Activated CD4-positive, alpha-beta T cell treated with anti-CD3 and anti-CD28 coated beads, Interleukin-2, amount 50 U/mL, for 24 hours (primary cell): ENCODE measurements around the gene PRKCE.

Experiments used
- DNase-seq, 2 donors: peaks; one replicate each; pipeline ENCODE4 v3.0.0-alpha.2; 2020; ENCODE audit warnings: low read depth in 1 of 2, low spot score in 1 of 2

The PRKCE gene

DNA sequence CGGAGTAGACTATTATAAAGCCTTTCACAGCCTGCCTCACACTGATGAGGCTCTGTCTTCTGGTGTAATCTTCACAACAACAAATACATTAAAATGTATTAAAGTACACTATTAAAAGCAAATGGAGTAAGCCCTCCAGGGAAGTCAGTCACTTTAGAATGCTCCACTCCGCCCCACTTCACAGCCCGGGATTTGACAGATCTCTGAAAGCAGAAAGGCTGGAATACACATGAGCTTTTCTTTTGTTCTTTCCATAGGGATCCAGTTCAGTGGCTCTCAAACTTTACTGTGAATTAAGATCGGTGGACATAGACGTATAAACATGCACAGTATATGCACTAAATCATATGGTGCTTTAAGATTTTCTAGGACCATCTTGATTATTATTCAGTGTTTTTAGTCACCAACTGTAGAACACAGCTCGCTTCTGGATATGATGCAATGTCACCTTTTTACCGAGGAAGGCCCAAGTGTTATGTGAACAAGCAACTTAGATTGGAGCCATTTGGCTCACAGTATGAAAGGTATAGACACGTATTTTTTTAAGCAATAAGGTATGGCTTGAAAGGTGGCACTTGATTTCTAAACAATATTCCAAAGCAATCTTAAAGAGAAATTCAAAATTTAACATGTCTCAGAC, 151.1 kb downstream of the PRKCE start:
- DNase-seq, result no peak

DNA sequence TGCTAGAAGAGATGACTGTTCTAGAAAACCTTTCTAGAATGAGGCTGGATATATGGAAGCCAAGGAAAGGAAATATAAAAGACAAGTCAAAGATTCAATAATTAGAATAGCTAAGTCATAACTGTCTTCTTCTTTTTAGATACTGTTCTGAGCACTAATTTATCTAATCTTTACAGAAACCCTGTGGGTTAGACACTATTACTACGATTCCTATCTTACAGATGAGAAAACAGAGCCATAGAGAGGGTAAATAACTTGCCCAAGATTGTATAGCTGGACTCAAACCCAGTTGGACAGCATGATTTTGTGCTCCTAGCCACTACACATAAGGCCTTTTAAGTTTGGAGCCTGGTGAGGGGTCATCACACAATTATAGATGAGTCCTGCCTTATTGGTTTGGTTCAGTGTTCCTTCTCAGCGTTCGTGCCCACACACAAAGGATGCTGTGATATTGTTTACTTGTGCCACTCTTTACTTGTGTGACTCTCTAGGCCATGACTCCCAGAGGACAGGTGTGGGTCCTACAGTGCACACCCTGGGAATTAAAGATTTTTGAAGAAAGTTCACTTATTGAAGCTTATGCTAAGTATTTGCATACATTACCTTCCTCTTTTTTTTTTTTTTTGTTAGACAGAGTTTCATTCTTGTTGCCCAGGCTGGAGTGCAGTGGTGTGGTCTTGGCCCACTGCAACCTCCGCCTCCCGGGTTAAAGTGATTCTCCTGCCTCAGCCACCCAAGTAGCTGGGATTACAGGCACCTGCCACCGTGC, 153.7 kb downstream of the PRKCE start:
- DNase-seq, result no peak

DNA sequence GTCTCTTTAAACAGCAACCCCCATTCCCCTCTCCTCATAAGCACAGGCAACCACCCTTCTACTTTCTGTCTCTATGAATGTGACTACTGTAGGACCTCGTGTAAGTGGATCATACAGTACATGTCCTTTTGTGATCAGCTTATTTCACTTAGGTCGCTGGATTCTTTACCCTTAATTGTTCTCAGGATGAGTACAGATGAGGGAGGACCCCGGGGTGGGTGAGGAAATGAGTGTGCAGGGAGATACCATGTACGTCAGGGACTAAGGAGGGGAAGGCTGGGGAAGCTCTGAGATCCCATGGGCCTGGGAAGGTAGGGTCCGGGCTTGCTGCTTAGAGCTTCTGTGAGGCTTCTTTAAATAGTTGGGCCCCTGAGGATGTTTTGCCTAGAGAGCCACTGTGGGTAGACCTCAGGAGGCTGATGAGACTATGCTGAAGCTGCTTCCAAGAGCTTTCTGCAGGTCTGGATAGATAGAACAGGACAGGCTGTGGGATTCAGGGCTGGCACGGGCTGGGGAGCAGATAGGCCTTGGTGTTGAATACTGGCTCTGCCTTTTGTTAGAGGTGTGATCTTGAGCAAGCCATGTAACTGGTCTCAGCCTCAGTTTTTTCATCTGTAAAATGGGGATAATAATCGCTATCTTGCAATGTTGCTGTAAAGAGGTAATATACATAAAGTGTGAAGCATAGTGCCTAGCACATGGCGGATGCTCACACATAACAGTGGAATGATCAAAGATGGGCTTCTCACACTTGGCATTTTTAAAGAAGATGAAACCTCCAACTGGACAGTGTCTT, 155.3 kb downstream of the PRKCE start:
- DNase-seq, result no peak

DNA sequence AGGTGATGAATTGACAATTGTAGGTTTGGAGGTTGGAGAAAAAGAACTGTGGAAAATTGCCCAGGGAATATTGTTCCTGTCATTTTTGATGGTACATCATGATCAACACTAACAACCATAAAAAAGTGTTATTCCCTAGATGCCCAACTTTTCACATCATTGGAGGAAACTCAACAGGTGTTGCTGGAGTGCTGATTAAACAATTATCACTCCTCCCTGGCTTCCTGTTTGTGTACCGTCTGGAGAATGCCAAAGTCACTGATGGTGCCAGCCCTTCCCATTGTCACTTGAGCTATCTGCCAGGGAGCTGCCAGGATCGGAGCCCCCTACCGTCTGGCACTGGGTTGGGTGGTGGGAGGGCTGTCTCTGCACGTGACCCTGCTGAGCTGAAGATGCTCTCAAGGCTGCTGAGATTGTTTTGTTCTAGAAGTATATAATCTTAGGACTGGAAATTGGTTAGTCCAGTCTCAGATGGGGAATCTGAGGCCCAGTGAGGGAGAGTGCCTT, 156.9 kb downstream of the PRKCE start:
- DNase-seq, result no peak

DNA sequence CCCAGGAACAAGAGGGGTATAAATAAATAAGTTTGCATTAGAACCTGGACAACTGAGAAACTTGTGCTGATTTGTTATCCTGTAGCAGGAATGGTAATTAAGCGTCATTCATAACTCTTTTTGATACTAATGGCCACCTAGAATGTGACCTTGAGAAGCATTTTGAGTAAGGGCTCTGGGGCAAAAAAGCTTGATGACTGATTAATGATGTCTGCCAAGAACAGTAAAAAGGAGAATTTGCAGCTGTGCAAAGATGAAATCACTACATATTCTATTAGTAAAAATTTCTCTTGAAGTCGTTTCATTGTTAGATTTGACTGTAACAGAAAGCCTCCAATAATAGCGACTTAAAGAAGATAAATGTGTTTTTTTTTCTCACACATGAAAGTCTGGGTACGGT, 157.7 kb downstream of the PRKCE start:
- DNase-seq, result no peak

DNA sequence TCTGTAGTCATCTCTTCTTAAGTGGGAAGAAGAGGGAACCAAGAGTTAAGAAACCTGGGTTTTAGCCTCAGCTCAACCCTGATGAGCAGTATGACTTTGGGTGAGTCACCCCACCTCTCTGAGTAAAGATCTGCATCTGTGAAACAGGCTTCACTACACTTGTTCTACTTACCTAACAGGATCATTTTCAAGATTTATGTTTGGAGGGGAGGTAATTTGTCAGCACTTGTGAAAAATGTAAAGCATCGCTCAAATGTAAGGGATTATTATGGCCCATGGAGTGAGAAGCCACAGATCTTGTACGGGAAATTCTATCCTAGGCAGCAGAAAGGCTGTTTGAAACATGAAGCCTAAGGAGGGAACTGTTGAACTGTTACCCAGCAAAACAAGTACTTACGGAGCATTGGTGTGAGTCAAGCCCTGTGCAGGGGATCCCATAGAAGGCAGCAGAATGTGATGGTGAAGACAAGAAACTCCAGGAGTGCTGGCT, 160.6 kb downstream of the PRKCE start:
- DNase-seq, result no peak

DNA sequence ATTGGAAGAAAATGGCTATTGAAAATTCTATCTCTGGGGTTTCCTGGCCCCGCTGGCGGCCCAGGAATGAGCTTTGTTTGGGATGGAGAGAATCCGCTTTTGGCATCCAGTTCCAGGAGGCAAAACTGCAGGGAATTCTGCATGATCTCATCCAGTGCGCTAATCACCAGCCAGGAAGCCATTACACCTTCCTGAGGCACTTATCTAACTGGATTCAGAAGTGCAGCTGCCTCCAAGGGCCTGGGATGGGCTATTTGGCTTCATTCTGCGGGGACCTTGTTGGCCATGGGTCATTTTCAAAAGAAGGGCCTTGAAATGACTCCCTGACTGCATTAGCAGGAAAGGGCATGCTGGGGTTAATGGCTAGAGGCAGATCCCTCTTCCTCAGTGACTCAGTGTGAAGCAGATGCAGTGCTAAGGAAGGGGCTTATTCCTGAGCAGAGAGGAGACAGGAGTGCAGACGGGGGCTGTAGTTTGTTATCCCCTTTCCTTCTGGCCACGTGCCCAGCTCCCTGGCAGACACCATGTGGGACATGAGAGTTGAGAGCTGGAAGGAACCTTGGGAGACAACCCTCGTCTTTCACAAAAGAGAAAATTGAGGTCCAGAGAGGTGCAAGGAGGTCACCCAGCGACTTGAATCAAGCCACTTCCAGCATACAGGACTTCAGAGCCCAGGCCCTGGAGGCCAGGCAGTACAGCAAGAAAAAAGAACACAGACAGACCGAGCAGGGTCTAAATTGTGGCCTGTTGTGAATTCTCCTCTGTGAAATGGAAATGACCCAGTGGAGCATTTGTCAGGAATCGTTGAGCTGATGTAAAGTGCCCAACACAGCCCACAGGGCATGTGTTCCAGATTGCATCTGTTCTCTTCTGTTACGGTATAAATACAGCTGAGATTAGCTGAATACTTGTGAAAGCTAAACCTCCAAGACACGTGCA, 161.8 kb downstream of the PRKCE start:
- DNase-seq, result no peak

DNA sequence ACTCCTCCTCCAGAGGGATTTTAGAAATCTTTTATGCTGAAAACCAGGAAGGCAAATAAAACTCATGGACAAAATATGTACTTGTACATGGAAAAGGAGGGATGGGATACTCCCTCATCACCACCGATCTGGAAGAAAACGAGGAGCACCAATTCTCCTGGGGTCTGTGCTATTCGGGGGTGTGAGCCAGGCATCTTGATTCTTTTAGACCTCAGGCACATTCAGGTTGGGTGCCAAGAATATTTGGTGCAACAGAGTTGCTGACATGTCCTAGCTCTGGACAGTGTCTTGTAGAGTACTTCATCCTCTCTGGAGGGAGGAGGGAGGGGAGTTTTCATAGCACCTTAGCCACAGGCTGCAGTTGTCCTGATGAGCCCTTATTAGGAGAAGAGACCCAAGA, 163.0 kb downstream of the PRKCE start:
- DNase-seq, result no peak

DNA sequence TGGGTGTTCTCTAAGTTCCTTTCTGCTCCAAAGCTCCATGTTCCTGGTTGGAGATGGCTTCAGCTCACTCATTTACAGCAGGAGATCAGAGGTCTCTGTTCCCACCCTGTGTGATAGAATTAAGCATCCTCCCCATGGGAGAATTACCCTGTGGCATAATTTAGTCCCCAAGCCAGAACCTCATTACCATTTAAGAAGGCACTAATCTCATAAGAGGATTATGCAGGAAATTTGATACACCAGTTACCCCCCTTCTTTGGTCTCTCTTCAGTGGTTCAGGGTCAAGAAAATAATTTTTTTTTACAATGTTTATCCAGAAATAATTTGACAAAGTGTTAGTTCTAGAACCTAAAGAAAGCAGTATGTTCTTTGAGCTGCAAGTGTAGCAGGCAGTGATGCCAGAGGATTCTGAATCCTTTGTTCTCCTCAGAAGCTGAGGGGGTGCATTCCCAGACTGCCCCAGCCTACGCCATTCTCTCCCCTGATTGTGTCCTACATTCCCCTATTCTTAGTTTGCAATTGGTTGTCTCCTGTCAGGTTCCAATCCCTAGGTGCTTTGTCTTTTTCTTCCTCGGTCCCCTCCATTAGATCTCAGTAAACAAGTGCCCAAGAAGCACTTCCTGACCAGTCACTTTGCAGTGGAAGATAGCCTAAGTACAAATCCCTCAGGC, 163.6 kb downstream of the PRKCE start:
- no peak for DNase-seq

DNA sequence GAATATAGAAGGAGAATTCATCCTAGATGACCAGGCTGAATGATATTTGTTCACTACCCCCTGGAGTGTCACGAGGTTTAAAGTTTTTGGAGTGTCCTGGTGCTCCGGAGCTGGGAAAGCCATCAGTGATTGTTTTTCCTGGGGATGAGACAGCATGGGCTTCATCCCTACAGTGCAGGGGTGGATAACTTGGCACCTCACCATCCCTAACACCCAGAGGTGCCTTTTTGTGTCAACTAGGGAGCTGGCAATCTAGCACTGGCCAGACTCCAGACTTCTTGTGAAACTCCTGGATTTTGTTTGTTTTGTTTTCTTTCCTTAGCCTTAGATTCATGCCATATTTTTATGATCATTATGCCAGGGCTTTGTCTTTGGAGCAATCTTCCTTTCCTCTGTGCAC, 164.8 kb downstream of the PRKCE start:
- no peak for DNase-seq

DNA sequence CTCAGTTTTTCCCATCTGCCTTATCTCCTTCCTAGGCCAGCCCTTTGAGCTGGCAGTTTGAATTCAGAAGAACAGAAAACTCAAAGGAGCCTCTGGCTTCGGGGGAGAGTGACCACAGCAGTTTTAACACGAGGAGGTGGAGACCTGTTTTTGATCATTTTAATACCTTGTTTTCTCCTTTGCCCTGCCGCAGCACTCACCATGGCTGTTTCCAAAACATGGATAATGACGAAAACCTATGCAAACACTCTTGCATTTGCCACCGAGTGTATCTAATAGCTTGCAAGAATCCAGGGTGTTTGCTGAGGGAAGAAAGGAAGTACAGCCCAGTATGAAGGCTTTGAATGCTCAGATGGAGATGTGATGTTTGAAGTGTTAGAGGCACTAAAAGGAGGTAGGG, 167.1 kb downstream of the PRKCE start:
- DNase-seq, result no peak

DNA sequence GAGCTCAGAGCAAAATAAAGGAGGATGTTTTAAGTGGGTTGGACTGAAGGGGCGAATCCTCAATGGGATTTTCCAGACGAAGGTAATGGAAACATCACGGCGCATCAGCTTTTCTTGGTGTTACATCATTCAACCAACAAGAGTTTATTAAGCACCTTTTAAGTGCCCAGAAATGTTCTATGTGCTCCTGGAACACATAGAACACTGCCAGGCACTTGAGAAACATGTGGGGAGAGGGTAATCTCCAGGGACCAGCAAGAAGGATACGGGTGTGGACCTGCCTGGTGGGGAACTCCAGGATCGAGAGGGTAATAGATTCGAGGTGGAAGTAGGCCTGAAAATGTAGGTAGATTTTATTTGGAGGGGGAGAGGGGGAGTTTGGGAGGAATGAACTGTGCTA, 168.6 kb downstream of the PRKCE start:
- DNase-seq, result no peak

DNA sequence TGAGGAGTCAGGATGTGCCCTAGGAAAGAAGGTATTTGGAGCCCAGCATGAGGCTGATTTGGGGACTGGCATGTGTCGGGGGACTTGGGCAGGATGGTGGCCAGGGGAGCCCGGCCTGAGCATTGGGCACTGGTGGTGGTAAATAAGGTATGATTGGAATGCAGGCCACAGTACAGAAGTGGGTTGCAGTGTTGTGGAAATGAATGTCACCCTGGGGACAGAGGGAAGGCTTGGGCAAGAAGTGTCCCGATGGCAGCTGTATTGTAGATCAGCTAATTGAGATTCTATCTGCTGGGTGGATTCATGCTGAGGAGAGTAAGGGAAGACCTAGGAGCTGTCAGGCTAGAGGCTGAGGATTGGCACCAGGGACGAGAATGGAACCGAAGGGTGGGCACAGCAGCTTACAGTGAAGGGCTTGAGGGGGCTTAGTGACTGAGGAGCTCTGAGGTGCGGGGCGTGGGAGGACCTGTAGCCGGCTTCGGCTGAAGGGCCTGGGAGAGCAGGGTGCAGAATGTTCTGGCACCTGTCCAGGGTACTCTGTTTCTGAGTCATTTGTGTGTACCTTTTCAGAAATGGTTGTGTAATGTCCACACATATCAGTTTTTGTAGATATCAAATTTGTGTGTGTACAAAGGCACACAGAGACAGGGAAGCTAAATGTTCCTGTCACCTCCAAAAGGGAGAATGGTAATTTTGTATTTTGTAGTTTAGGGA, 170.2 kb downstream of the PRKCE start:
- DNase-seq, result no peak

DNA sequence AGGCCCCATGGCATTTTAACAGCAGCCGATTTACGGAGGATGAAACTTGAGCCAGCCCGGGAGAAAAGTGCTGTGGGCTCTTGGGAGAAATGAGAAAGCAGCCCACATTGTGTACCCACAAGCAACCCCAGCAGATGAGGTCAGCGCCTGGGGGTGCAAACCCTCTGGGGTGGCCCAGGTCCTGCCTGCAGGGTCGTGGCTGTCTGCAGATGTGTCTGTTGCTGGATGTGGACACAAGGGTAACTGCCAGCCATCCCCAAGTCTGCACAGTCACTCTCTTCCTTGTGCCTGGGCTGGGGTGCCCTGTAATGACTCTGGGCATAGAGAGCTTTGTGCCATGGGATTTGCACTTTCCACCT, 170.8 kb downstream of the PRKCE start:
- DNase-seq, result no peak

DNA sequence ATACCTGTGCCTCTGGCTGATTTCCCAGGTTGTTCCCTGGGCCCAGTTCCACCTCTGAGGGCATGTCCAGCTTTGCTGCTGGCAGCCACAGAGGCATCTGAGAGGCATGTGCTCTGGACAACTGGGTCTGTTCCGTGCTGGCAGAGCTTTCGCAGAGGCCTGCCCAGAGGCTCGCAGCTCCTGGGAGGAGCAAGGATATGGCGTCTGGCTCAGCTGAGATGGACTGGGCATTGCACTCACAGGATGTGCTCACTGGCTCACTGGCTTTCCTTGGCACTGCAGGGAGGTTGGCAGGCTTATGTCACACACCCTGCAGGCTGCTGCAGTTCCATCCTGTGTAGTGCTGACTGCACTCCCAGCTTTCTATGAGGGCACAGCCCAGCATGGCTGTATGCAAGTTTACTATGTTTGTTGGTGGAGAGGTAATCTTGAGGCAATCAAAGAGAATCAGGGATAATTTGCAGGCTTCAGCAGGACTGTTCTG, 172.3 kb downstream of the PRKCE start:
- DNase-seq, result no peak

DNA sequence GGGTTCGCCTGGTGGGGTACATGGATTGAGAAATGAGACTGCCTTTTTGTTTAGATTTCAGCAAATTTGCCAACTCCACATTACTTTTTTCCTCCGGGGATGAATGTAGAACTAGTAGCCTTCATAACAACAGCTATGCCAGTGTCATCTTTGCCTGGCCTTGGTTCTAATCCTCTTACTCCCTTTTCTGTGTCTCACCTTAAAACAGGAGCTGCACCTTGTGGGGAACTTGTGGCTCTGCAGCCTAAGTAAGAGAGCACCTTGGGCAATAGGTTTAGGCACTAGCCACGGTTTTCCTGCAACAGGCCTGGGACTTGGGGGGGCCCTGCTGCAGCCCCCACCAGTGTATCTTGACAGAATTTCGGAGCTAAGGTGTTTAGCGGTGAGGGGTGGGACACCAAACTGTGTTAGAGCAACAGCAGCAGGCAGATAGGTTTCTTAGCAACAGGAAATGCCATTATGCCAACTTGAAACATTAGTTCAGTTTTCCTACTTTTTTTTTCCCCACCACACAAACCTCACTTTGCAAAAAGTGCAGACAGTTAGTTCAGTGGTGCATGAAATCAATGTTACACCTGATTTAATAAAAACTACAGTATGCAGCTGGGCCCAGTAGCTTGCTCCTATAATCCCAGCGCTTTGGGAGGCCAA, 173.7 kb downstream of the PRKCE start:
- DNase-seq, result no peak

DNA sequence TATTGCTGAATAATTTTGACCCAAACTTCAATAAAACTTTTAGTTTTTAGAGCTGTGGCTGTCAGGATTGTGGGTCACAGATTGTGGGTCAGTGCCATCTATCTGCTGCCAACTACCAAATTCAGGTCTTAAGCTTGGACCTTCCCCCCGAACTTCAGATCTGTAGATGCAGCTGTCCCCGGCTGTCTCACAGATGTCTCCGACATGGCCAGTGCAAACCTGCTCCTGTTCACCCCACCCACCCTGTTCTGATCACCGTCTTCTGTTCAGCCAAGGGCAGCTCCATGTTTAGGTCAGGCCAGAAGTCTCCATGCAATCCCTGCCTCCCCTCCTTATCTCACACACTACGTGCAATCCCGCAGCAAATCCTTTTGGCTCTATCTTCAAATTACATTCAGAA, 175.0 kb downstream of the PRKCE start:
- DNase-seq, result no peak

DNA sequence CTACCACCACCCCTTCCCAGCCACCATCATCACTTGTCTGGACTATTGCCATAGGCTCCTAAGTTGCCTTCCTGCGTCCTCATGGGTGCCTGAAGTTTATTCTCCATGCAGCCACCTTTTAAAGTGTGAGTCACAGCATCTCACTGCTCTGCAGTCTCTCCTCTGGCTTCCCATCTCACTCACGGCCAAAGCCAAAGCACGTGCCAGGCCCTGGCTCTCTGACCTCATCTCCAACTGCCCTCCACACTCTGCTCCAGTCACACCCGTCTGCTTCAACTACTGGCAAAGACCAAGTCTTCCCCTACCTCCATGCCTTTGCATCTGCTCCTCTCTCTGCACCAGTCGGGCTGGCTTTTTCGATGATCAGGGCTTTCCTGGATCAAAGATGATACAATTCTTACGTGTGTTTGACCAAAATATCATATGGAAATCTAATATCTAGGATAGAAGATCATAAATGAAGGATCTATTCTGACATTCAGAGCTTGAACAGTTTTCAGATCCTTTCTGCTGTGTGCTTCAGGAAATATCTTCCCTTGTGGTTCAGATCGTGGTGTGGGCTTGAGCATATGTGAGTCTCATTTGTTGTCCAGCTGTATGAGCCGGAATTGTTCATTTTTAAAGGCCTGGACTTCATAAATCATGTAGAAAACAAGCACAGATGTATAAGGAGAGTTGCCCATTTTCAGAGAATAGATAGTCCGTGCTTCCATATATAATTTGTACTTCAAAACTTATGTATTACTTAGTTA, 175.6 kb downstream of the PRKCE start:
- no peak for DNase-seq
